Amniotic epithelial cell (primary cell): ENCODE data around the gene RASIP1.

Source experiments
- DNase-seq: peaks from one replicate; pipeline ENCODE4 v3.0.0-alpha.2; 2010; ENCODE audit warnings: low read depth

The RASIP1 gene

DNA sequence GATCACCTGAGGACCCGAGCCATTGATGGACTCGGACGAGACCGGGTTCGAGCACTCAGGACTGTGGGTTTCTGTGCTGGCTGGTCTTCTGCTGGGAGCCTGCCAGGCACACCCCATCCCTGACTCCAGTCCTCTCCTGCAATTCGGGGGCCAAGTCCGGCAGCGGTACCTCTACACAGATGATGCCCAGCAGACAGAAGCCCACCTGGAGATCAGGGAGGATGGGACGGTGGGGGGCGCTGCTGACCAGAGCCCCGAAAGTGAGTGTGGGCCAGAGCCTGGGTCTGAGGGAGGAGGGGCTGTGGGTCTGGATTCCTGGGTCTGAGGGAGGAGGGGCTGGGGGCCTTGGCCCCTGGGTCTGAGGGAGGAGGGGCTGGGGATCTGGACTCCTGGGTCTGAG lies 15.8 kb upstream of the RASIP1 start:
- DNase-seq: no peak

- DNase-seq: no peak
These were observed 15.4 kb upstream of the RASIP1 start for GRCh38 chr19:48755787-48756186.

GRCh38 chr19:48755084-48755641 lies 14.8 kb upstream of the RASIP1 start, which contains the start of gene FGF21:
TSS of gene FGF21 (plus strand) at chr19:48755524. CDS start at chr19:48756237, 713 bp downstream.
- DNase-seq: no peak

DNA sequence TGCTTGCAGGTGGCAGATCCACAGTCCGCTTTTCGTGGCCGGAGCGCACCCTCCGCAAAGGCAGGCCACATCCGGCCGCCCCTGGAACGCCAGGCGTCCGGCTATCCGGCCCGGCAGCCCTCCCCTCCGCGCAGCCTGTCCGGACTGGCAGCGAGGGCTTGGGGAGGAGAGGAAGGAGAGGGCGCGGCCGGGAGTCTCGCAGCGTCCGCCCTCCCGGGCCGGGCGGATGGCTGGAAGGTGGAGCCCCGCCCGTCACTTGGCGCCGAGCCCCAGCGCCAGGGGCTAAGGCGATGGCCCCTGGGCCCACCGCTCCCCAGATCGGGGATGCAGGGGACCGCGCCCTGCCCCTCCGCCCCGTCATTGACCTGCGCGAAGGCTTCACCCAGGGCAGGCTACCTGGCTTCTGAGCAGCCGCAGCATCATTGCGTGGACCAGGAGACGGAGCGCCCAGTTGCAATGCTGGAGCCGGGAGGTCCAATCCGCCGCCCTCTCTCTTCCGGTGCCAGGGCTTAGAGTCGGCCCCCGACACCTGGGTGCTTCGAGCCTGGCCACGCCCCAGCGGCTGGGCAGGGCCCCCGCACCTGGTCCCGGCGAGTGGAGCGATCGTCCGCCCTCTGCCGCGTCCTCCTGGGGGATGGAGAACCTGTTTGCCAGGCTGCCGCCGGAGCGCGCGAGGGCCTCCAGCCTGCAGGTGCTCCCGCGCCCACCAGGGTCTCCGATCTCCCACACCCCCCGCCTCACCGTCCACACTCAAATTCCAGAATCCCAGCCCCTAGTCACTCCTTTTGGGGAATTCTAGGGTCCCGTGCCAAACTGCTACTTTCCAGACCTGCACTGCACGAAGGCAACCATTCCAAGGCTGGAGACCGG lies 12.3 kb upstream of the RASIP1 start, which contains the start of gene FUT1:
TSS of gene FUT1 (minus strand) at position 146 of the 870 bp plus-strand sequence. CDS start 1,360 bp downstream, outside the sequence.
- DNase-seq: no peak

DNA sequence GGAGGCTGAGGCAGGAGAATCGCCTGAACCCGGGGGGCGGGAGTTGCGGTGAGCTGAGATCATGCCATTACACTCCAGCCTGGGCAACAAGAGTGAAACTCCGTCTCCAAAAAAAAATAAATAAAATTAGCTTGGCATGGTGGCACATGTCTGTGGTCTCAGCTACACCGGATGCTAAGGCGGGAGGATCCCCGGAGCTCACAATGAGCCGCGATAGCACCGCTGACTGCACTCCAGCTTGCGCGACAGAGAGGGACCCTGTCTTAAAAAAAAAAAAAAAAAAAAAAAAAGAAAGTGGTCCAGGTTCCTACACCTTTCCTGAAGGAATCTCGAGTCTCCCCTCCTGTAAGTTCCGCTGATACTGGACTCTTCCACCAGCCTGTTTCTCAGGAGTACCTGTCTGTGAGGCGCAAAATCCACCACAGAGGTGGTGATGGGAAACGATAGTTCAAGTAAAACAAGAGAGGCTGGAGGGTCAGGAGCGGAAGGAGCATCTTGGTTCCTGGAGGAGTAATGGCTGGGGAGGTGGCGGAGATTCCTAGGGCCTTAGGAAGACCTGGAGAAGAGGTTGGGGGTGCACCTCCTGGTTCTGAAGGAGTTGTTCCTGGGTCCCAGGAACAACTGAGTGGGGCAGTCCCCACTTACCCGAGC lies 11.6 kb upstream of the RASIP1 start:
- no peak for DNase-seq

GRCh38 chr19:48750771-48751504 lies 10.5 kb upstream of the RASIP1 start:
- no peak for DNase-seq

- no peak for DNase-seq
These were observed 9.9 kb upstream of the RASIP1 start for GRCh38 chr19:48750351-48750750.

GRCh38 chr19:48749571-48750198 lies 9.3 kb upstream of the RASIP1 start:
- DNase-seq: no peak

- peak; percentile 88 for DNase-seq
These were observed 6.5 kb upstream of the RASIP1 start, which contains the start of gene IZUMO1 for GRCh38 chr19:48746738-48747575. TSS of gene IZUMO1 (minus strand) at chr19:48746909. CDS start at chr19:48745859, 1,050 bp downstream.

DNA sequence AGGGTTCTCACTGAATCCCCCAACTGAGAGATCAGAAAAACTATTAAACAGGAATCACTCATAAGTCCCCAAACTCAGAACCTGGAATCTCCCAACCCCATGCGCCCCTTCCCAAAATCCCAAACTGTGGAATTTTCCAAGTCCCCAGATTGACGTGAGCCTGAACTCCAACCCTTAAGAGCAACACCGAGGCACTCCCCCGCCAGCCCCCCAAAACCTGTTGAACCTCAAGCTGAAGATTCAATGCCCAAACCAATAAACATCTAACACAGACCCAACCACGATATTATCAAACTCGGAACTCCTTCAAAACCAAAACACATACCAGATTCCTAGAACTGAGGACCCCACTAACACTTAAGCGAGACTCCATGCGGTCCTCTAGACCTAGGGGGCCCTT lies 5.7 kb upstream of the RASIP1 start:
- DNase-seq: no peak

DNA sequence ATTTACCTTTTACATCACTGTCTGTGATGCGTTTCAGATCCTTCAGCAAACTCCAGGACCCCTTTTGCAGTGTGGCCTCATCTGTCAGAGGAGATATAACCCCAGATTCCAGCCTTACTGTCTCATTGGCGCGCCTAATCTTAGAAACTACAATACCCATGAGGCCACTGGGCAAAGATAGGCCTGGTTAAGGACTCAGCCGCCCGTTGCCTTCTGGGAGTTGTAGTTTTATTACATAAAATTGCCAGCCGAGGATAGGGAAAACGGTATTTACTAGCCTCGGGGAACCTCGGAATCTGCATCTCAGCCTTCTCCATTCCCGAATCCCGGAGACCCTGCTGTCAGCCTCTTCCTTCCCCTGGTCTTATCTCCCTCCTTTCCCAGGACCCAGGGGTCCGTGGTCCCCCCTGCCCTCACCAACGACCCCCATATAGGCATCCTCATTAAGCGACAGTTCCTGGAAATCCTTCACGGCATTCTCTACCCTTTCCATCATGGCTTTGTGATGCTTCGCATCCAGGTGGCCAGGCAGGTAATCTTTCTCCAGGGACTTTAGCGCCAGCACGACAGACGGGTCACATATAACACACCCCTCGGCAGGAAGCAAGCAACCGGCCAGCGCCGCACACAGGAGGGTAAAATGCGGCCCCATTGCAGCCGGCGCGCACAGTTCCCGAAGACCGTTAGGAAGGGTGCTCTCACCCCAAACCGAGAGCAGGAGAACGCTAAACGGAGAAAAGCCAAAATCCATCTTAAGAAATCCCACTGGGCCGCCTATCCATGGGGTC lies 5.0 kb upstream of the RASIP1 start:
- DNase-seq: peak; percentile 66

- DNase-seq: no peak
These were observed 1.7 kb upstream of the RASIP1 start for GRCh38 chr19:48742096-48742495.

- DNase-seq: peak; percentile 31
These were observed 954 bp upstream of the RASIP1 start for GRCh38 chr19:48741129-48741999.

- no peak for DNase-seq
These were observed 826 bp downstream of the RASIP1 start for GRCh38 chr19:48739404-48740163.

DNA sequence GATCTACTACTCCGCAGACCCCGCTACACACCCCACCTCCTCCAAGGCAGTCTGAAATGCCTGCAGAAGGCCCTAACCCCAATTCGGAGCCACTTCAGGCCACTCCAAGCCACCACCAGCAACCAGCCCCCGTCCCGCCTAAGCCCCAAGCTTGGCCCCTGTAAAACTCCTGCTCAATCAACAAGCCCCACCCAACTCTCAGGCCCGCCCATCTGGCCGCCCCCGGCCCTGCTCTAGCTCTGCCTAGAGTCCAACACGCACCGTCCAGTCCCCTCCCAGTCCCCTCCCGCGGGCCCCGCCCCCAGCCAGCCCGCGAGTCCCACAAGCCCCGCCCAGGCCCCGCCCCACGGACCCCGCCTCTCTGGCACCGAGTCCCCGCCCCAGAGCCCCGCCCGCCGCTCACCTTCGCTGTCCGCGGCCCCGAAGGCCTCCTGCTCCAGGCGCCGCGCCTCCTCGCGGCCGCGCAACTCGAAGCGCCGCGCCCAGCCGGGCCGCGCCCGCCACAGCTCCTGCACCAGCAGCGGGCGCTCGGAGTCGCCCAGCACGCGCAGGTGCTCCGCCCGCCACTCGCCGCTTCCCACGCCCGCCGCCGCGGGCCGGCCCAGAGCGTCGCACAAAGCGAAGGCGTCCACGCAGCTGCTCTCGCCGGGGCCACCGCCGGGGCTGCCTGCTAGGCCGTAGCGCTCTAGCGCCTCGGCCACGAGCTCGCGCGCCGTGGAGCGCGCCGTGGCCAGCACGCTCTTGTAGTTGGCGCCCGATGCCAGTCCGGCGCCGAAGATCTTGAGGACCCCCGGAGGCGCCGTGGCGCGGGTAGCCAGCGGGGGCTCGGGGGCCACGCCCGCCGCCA lies 1.6 kb downstream of the RASIP1 start:
- DNase-seq: peak; percentile 71

DNA sequence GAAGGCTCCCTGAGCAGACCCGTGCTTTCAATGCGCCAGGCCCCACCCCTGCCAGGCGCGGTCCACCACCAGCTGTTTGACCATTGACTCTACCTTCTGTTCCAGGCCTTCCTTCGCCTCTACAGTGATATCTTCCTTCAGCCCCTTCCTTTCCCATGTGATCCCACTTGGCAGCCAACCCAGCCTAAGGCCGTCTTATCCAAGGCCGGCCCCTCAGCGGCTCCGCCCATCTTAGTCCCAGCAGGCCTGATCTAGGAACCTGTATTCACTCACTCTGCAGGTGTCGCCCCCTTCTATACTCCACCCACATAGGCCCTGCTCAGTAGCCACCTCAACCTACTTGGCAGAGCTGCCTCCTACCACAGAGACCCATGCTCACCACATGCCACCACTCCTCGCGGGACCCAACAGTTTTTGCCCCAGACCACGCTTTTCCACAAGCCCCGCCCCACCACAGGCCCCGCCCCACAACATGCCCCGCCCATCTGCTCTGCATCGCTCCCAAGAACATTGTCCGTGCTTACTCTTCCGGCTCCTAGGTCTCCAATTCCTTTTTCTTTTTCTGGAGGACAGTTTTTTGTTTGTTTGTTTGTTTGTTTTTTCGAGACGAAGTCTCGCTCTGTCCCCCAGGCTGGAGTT lies 2.9 kb downstream of the RASIP1 start:
- DNase-seq: no peak
